H9 (cell line): Measurements from ENCODE around the gene CAPN5. TPM values are rescaled to one million over a fixed set of nuclear protein-coding genes. Genes with fewer than 3 reads are reported as not detected.

Source experiments
- DNase-seq: peaks from one replicate; pipeline ENCODE4 v3.0.0-alpha.2; 2017
- H2AFZ ChIP-seq: one replicate; pipeline ENCODE4 v1.6.1; 2013; ENCODE audit warnings: mild to moderate bottlenecking, low read length, control low read depth, moderate library complexity
- H2AK5ac ChIP-seq: 2 replicates; pipeline ENCODE4 v1.6.1; 2013; ENCODE audit warnings: low read length, control low read depth, mixed read lengths; ENCODE audit not compliant: insufficient read length
- H2BK120ac ChIP-seq: one replicate; pipeline ENCODE4 v1.6.1; 2013; ENCODE audit warnings: low read depth, mild to moderate bottlenecking, low read length, control low read depth, inconsistent platforms; ENCODE audit not compliant: poor library complexity, severe bottlenecking
- H2BK12ac ChIP-seq: 2 replicates; pipeline ENCODE4 v1.6.1; 2013; ENCODE audit warnings: low read length, control low read depth, mixed read lengths, low read depth; ENCODE audit not compliant: insufficient read length
- H2BK15ac ChIP-seq: 2 replicates; pipeline ENCODE4 v1.6.1; 2013; ENCODE audit warnings: low read depth, low read length, control low read depth
- H2BK20ac ChIP-seq: one replicate; pipeline ENCODE4 v1.6.1; 2013; ENCODE audit warnings: low read depth, mild to moderate bottlenecking, low read length, control low read depth, inconsistent platforms; ENCODE audit not compliant: poor library complexity, severe bottlenecking
- H2BK5ac ChIP-seq: 2 replicates; pipeline ENCODE4 v1.6.1; 2013; ENCODE audit warnings: low read length, control low read depth, mixed read lengths; ENCODE audit not compliant: insufficient read length
- H3K14ac ChIP-seq: 2 replicates; pipeline ENCODE4 v1.6.1; 2013; ENCODE audit warnings: low read length, control low read depth; ENCODE audit not compliant: insufficient read depth
- H3K18ac ChIP-seq: 2 replicates; pipeline ENCODE4 v1.6.1; 2013; ENCODE audit warnings: low read depth, mild to moderate bottlenecking, mixed read lengths, low read length, control low read depth; ENCODE audit not compliant: insufficient read length
- H3K23ac ChIP-seq: 2 replicates; pipeline ENCODE4 v1.6.1; 2013; ENCODE audit warnings: low read length, control low read depth, mixed read lengths, low read depth; ENCODE audit not compliant: insufficient read length
- H3K23me2 ChIP-seq: 2 replicates; pipeline ENCODE4 v1.6.1; 2013; ENCODE audit warnings: low read depth, mild to moderate bottlenecking, mixed read lengths, low read length, control low read depth; ENCODE audit not compliant: insufficient read length, poor library complexity, severe bottlenecking
- H3K27ac ChIP-seq: 2 replicates; pipeline ENCODE4 v1.5.1; 2013; ENCODE audit warnings: low read length, control low read depth, mixed read lengths, low read depth; ENCODE audit not compliant: insufficient read length
- H3K27me3 ChIP-seq: 2 replicates; pipeline ENCODE4 v1.6.1; 2013; ENCODE audit warnings: low read length, control low read depth, inconsistent platforms; ENCODE audit not compliant: insufficient read depth
- H3K4ac ChIP-seq: 2 replicates; pipeline ENCODE4 v1.6.1; 2013; ENCODE audit warnings: low read depth, mild to moderate bottlenecking, control low read depth, inconsistent platforms, low read length, moderate library complexity
- H3K4me1 ChIP-seq: 2 replicates; pipeline ENCODE4 v1.6.1; 2013; ENCODE audit warnings: low read length, control low read depth, inconsistent platforms; ENCODE audit not compliant: insufficient read depth
- H3K4me2 ChIP-seq: 2 replicates; pipeline ENCODE4 v1.6.1; 2013; ENCODE audit warnings: low read length, control low read depth, mixed read lengths; ENCODE audit not compliant: insufficient read length, insufficient read depth
- H3K56ac ChIP-seq: 2 replicates; pipeline ENCODE4 v1.6.1; 2013; ENCODE audit warnings: low read depth, mild to moderate bottlenecking, mixed read lengths, low read length, control low read depth; ENCODE audit not compliant: insufficient read length
- H3K79me1 ChIP-seq: 2 replicates; pipeline ENCODE4 v1.6.1; 2013; ENCODE audit warnings: low read depth, mild to moderate bottlenecking, moderate library complexity, low read length, control low read depth, inconsistent platforms; ENCODE audit not compliant: insufficient read depth, poor library complexity, severe bottlenecking
- H3K79me2 ChIP-seq: 2 replicates; pipeline ENCODE4 v1.6.1; 2013; ENCODE audit warnings: low read length, control low read depth, inconsistent platforms; ENCODE audit not compliant: insufficient read depth
- H3K9ac ChIP-seq: 2 replicates; pipeline ENCODE4 v1.6.1; 2013; ENCODE audit warnings: low read length, control low read depth, mixed read lengths; ENCODE audit not compliant: insufficient read length; ENCODE audit errors: extremely low read depth
- H3K9me3 ChIP-seq: one replicate; pipeline ENCODE4 v1.6.1; 2013; ENCODE audit warnings: low read depth, low read length, inconsistent platforms; ENCODE audit not compliant: control insufficient read depth
- H3T11ph ChIP-seq: one replicate; pipeline ENCODE4 v1.6.1; 2013; ENCODE audit warnings: mild to moderate bottlenecking, low read length, control low read depth, inconsistent platforms
- H4K20me1 ChIP-seq: one replicate; pipeline ENCODE4 v1.6.1; 2013; ENCODE audit not compliant: control insufficient read depth, insufficient read length, insufficient read depth
- H4K5ac ChIP-seq: 2 replicates; pipeline ENCODE4 v1.6.1; 2013; ENCODE audit warnings: low read depth, mild to moderate bottlenecking, mixed read lengths, low read length, control low read depth; ENCODE audit not compliant: insufficient read length
- H4K8ac ChIP-seq: replicated peaks from 2 replicates; pipeline ENCODE4 v1.6.1; 2013; ENCODE audit warnings: low read length, control low read depth, mixed read lengths, low read depth; ENCODE audit not compliant: insufficient read length
- H4K91ac ChIP-seq: 2 replicates; pipeline ENCODE4 v1.6.1; 2013; ENCODE audit warnings: low read depth, mild to moderate bottlenecking, moderate library complexity, mixed read lengths, low read length, control low read depth; ENCODE audit not compliant: insufficient read length
- H3K27ac Mint-ChIP-seq, 3 experiments: 2 replicates in 2 of 3; 3 replicates in 1 of 3; pipeline ENCODE4 v1.8.0; 2020 to 2021; ENCODE audit warnings: mixed read lengths in 3 of 3, mild to moderate bottlenecking in 1 of 3, moderate library complexity in 1 of 3
- H3K27me3 Mint-ChIP-seq: 2 replicates; pipeline ENCODE4 v1.8.0; 2021; ENCODE audit warnings: low read depth, mild to moderate bottlenecking, moderate library complexity, mixed read lengths
- H3K36me3 Mint-ChIP-seq, 3 experiments: 2 replicates in 2 of 3; 3 replicates in 1 of 3; pipeline ENCODE4 v1.8.0; 2020 to 2021; ENCODE audit warnings: low read depth in 3 of 3, mixed read lengths in 3 of 3; ENCODE audit not compliant: insufficient read depth in 1 of 3
- H3K4me1 Mint-ChIP-seq, 2 experiments: 2 replicates each; pipeline ENCODE4 v1.8.0; 2020; ENCODE audit warnings: mixed read lengths in 2 of 2
- H3K4me3 Mint-ChIP-seq, 2 experiments: 2 replicates in 1 of 2; 3 replicates in 1 of 2; pipeline ENCODE4 v1.8.0; 2020 to 2021; ENCODE audit warnings: mild to moderate bottlenecking in 2 of 2, mixed read lengths in 2 of 2, moderate library complexity in 1 of 2
- H3K9me3 Mint-ChIP-seq, 2 experiments: 2 replicates in 1 of 2; 3 replicates in 1 of 2; pipeline ENCODE4 v1.8.0; 2020; ENCODE audit warnings: mild to moderate bottlenecking in 2 of 2, mixed read lengths in 2 of 2, moderate library complexity in 1 of 2
- WGBS: extraction: QIAGEN DNeasy Blood & Tissue Kit; methylation state at CpG from one replicate; pipeline ENCODE4 v1.1.7; 2013; ENCODE audit warnings: missing lambda C conversion rate, low lambda C conversion rate, mixed read lengths; ENCODE audit not compliant: insufficient read length; ENCODE audit errors: extremely low coverage; 5-methylcytosine and 5-hydroxymethylcytosine counted together
- total RNA-seq: library from RNA; stranded (reverse); gene quantifications from 2 replicates; pipeline ENCODE4 v1.2.1, GENCODE V29; 2021
- TF ChIP-seq, protein P1 (sequence below): fragments of 200-600 bp; sonication (generic); conservative IDR thresholded peaks from 3 replicates; pipeline ENCODE4 v1.8.0; 2021; ENCODE audit warnings: antibody characterized with exemption, mild to moderate bottlenecking

The CAPN5 gene
- total RNA-seq, 1 experiment from 2014 or later, result 16.7 TPM

DNA sequence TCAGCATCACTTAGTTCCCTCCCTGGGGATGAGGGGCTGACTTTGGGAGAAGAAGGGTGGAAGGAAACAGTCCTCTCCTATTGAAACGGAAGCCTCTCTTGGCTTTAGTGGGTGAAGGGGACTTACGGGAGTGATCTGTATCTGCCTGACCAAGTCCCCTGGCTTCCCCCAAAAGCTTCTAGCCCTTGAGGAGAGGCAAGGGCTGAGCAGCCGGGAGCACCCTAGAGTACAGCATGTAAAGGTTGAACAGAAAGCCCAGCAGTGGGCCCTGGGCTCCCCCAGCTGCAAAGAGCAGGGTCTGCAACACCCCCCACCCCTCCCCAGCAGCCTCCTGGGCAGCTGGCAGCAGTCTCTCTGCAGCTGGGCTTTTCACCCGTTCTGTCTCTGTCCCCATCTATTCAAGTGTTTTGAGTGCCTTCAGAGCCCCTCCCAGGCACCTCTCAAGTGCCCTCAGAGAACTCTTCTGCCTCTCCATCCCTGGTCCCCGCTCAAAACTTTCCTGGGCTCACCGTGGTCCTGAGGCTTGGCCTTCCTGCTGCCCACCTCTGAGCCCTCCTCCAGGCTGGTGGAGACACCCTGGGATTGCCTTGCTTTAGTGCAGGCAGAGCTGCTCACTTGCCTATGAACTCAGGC is 2.7 kb downstream of the CAPN5 start:
- H3K14ac ChIP-seq, result no peak overlapping the region
- H3K27ac Mint-ChIP-seq, result peak overlapping the region in 1 of 3 experiments; percentile 83; a peak in 1 of 7 replicates
- no peak overlapping the region for H2BK12ac ChIP-seq
- no peak overlapping the region for H4K5ac ChIP-seq
- H3K27ac ChIP-seq, result no peak overlapping the region
- H2BK15ac ChIP-seq, result no peak overlapping the region
- H3K9me3 Mint-ChIP-seq, result no peaks in the 10 kb centered on the region
- H3K27me3 ChIP-seq, result no peaks in the 10 kb centered on the region
- no peaks in the 10 kb centered on the region for H3K9me3 ChIP-seq
- H3K36me3 Mint-ChIP-seq, result no peaks in the 10 kb centered on the region
- no peak overlapping the region for H4K91ac ChIP-seq
- peaks cover 15% of the 10 kb centered on the region for H3K27me3 Mint-ChIP-seq
- H2AK5ac ChIP-seq, result no peak overlapping the region
- H3K4me1 Mint-ChIP-seq, result peaks cover 22 to 23% of the 10 kb centered on the region in 2 experiments
- H3K4me1 ChIP-seq, result no peaks in the 10 kb centered on the region
- no CpG with 5 or more reads among the region's 6 CpGs for WGBS
- H3K56ac ChIP-seq, result no peak overlapping the region
- no peak overlapping the region; a peak in 1 of 5 replicates for H3K4me3 Mint-ChIP-seq
- no peaks in the 10 kb centered on the region for H4K20me1 ChIP-seq
- DNase-seq, result peak; percentile 20
- TF ChIP-seq, protein P1, sequence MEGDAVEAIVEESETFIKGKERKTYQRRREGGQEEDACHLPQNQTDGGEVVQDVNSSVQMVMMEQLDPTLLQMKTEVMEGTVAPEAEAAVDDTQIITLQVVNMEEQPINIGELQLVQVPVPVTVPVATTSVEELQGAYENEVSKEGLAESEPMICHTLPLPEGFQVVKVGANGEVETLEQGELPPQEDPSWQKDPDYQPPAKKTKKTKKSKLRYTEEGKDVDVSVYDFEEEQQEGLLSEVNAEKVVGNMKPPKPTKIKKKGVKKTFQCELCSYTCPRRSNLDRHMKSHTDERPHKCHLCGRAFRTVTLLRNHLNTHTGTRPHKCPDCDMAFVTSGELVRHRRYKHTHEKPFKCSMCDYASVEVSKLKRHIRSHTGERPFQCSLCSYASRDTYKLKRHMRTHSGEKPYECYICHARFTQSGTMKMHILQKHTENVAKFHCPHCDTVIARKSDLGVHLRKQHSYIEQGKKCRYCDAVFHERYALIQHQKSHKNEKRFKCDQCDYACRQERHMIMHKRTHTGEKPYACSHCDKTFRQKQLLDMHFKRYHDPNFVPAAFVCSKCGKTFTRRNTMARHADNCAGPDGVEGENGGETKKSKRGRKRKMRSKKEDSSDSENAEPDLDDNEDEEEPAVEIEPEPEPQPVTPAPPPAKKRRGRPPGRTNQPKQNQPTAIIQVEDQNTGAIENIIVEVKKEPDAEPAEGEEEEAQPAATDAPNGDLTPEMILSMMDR, result no peak
- no peak overlapping the region for H2BK120ac ChIP-seq
- no peaks in the 10 kb centered on the region for H3K79me1 ChIP-seq
- H3K9ac ChIP-seq, result no peak overlapping the region
- H3K79me2 ChIP-seq, result 0 out of 2 replicates have a peak, but pooled peaks cover 2% of the 10 kb centered on the region
- H2AFZ ChIP-seq, result no peak overlapping the region
- no peak overlapping the region for H2BK20ac ChIP-seq
- no peak overlapping the region for H4K8ac ChIP-seq
- peaks cover 10% of the 10 kb centered on the region for H3K23me2 ChIP-seq
- no peak overlapping the region for H2BK5ac ChIP-seq
- H3T11ph ChIP-seq, result no peak overlapping the region
- H3K4ac ChIP-seq, result no peak overlapping the region
- H3K23ac ChIP-seq, result no peak overlapping the region
- no peak overlapping the region for H3K4me2 ChIP-seq
- no peak overlapping the region for H3K18ac ChIP-seq
